ENCODE results near the gene NKAIN2. TPM values are rescaled to one million over a fixed set of nuclear protein-coding genes. Genes with fewer than 3 reads are reported as not detected.
A peak's percentile ranks its signal among the peaks of the same experiment; 100 is the strongest.

NKAIN2 gene
- total RNA-seq, 1 donor from 2014 or later, result not detected

DNA sequence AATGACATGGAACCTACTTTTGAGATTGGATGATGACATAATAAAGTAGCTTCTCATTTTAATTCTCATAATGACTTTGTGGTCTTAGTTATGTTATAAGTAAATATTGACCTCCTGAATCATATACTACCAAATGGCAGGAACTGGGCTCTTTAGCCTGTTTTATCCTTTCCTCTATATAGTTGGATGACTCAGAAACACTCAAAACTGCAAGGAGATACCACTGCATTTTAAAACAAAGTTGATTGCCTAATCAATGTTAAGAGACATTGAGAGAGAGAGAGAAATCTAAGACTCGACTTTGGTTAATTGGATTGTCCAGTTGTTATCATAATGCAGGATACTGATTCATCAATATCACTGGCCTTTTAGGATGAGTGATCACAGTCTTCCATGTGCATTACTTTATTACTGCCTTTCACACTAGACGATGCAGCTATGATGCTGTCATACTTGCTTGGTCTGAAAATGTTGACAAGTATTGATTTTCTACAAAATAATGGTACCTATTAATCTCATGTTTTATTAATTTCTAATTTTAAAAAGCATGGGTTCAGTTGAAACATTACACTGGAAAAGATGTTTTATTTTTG lies 320.0 kb downstream of the NKAIN2 start:
- no peak for DNase-seq (ENCODE audit: low read depth)
- H3K4me3 ChIP-seq (ENCODE audit: low read depth, low read length), result no peak overlapping the region
- TF ChIP-seq, protein P1, sequence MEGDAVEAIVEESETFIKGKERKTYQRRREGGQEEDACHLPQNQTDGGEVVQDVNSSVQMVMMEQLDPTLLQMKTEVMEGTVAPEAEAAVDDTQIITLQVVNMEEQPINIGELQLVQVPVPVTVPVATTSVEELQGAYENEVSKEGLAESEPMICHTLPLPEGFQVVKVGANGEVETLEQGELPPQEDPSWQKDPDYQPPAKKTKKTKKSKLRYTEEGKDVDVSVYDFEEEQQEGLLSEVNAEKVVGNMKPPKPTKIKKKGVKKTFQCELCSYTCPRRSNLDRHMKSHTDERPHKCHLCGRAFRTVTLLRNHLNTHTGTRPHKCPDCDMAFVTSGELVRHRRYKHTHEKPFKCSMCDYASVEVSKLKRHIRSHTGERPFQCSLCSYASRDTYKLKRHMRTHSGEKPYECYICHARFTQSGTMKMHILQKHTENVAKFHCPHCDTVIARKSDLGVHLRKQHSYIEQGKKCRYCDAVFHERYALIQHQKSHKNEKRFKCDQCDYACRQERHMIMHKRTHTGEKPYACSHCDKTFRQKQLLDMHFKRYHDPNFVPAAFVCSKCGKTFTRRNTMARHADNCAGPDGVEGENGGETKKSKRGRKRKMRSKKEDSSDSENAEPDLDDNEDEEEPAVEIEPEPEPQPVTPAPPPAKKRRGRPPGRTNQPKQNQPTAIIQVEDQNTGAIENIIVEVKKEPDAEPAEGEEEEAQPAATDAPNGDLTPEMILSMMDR (IDR thresholded peaks at IDR 0.05; ENCODE audit: insufficient read depth, low read length, poor library complexity, severe bottlenecking), result no peak
- no peaks in the 10 kb centered on the region for H3K27me3 ChIP-seq (ENCODE audit: control insufficient read depth, insufficient read depth, low read length)
- H3K36me3 ChIP-seq (ENCODE audit: control insufficient read depth, insufficient read depth, low read length), result no peaks in the 10 kb centered on the region

GRCh38 chr6:124131259-124131658 lies 327.6 kb downstream of the NKAIN2 start:
- DNase-seq (ENCODE audit: low read depth), result peak; percentile 31
- TF ChIP-seq, protein P1 (IDR thresholded peaks at IDR 0.05; ENCODE audit: insufficient read depth, low read length, poor library complexity, severe bottlenecking), result no peak
- Histone ChIP-seq H3K36me3 (ENCODE audit: control insufficient read depth, insufficient read depth, low read length) (no peaks in the 10 kb centered on the region), H3K4me3 (ENCODE audit: low read depth, low read length) (no peak overlapping the region), H3K27me3 (ENCODE audit: control insufficient read depth, insufficient read depth, low read length) (no peaks in the 10 kb centered on the region)

DNA sequence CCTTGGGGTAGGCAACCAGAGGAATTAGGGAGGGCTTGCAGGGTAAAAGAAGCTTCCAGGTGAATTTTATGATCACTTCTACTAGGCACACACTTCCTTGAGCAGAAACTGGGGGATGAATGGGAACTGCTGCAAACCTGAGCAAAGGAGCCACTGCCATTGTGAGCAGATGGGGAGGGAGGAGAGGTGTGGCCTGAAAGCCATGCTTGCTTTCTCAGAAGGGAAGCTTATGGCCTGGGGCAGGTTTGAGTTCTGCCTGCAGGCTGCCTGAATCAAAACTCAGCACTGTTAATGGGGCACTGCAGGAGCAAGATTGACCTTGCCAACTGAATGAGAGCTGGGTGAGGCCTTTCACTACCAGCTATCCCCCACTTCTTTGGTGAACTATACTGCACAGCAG lies 328.1 kb downstream of the NKAIN2 start:
- H3K4me3 ChIP-seq (ENCODE audit: low read depth, low read length), result no peak overlapping the region
- no peaks in the 10 kb centered on the region for H3K36me3 ChIP-seq (ENCODE audit: control insufficient read depth, insufficient read depth, low read length)
- DNase-seq (ENCODE audit: low read depth), result no peak
- H3K27me3 ChIP-seq (ENCODE audit: control insufficient read depth, insufficient read depth, low read length), result no peaks in the 10 kb centered on the region
- TF ChIP-seq, protein P1 (IDR thresholded peaks at IDR 0.05; ENCODE audit: insufficient read depth, low read length, poor library complexity, severe bottlenecking), result no peak

- no peak overlapping the region for H3K4me3 ChIP-seq (ENCODE audit: low read depth, low read length)
- no peaks in the 10 kb centered on the region for H3K27me3 ChIP-seq (ENCODE audit: control insufficient read depth, insufficient read depth, low read length)
- H3K36me3 ChIP-seq (ENCODE audit: control insufficient read depth, insufficient read depth, low read length), result no peaks in the 10 kb centered on the region
- TF ChIP-seq, protein P1 (IDR thresholded peaks at IDR 0.05; ENCODE audit: insufficient read depth, low read length, poor library complexity, severe bottlenecking), result no peak
- peak; percentile 26 for DNase-seq (ENCODE audit: low read depth)
These were observed 328.6 kb downstream of the NKAIN2 start for GRCh38 chr6:124132256-124132655.

DNA sequence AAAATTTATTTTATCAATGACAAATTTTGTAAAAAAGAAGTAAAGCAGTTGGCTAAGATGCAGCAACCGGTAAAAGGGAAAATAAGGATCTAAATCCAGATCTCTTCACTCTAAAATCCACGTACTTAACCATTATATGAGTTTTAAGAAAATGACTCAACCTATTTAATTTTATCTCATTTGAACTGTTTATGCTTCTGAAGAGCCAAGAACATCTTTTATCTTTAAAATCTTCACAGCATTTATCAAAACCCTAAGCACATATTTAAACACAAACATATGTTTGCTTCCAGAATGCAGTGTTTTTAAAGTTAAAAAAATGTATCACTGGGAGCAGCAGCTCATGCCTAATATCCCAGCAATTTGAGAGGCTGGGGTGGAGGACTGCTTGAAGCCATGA lies 339.2 kb downstream of the NKAIN2 start:
- TF ChIP-seq, protein P1 (IDR thresholded peaks at IDR 0.05; ENCODE audit: insufficient read depth, low read length, poor library complexity, severe bottlenecking), result no peak
- Histone ChIP-seq H3K27me3 (ENCODE audit: control insufficient read depth, insufficient read depth, low read length) (no peaks in the 10 kb centered on the region), H3K36me3 (ENCODE audit: control insufficient read depth, insufficient read depth, low read length) (no peaks in the 10 kb centered on the region), H3K4me3 (ENCODE audit: low read depth, low read length) (no peak overlapping the region)
- DNase-seq (ENCODE audit: low read depth), result no peak

DNA sequence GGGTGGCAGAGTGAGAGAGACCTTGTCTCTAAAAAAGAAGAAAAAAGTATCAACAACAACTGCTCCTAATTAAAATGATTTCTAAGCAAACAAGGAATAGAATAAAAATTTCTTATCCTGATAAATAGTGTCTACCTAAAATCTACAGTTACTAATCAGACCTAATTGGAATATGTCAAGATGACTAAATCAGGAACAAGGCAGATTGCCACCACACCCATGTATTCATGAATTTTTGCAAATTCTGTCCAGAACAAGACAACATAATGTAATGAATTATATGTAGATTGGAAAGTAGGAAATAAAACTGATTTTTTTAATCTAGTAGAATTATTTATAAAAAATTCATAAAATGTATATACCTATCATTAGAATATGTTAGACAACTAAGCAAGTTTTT lies 339.8 kb downstream of the NKAIN2 start:
- no peak for DNase-seq (ENCODE audit: low read depth)

More for the DNA sequence above, 339.8 kb downstream of the NKAIN2 start:
- H3K4me3 ChIP-seq (ENCODE audit: low read depth, low read length), result no peak overlapping the region
- no peaks in the 10 kb centered on the region for H3K36me3 ChIP-seq (ENCODE audit: control insufficient read depth, insufficient read depth, low read length)
- TF ChIP-seq, protein P1 (IDR thresholded peaks at IDR 0.05; ENCODE audit: insufficient read depth, low read length, poor library complexity, severe bottlenecking), result no peak
- no peaks in the 10 kb centered on the region for H3K27me3 ChIP-seq (ENCODE audit: control insufficient read depth, insufficient read depth, low read length)

All from kidney epithelial cell (primary cell).